ENCODE measurements around the gene LRCH4. TPM values are rescaled to one million over a fixed set of nuclear protein-coding genes. Genes with fewer than 3 reads are reported as not detected.

Gene LRCH4
- total and polyA plus RNA-seq, 2 of the 8 experiments (the other 6 are each of a cell fraction or from before 2014, with no cell fraction given) = 15.5 to 36.6 TPM

GRCh38 chr7:100621554-100621953, 35.6 kb upstream of the LRCH4 start:
- Histone ChIP-seq H2AK5ac (ENCODE audit: low read depth, low read length) (no peak overlapping the region), H3K79me2 (ENCODE audit: control insufficient read depth in 1 of 2, insufficient read depth in 2 of 2, low read length in 2 of 2) (no peaks in the 10 kb centered on the region), H3K27ac (ENCODE audit: low read depth, low read length) (no peak overlapping the region), H3K79me1 (ENCODE audit: low read depth, low read length) (no peaks in the 10 kb centered on the region), H3K4me1 (replicated peaks in 1 of 4; ENCODE audit: control insufficient read depth in 3 of 4, insufficient read depth in 4 of 4, low read length in 3 of 4) (peaks cover 0 to 5% (median 0%) of the 10 kb centered on the region in 4 experiments; a peak in 1 of 7 replicates), H4K91ac (replicated peaks; ENCODE audit: insufficient read length, low read length) (no peak overlapping the region), H2BK120ac (replicated peaks; ENCODE audit: low read depth, low read length) (no peak overlapping the region), H3K4ac (replicated peaks; ENCODE audit: insufficient read length, low read depth, low read length) (no peak overlapping the region), H3K36me3 (ENCODE audit: control insufficient read depth in 2 of 4, insufficient read depth in 4 of 4, low read length in 3 of 4) (no peaks in the 10 kb centered on the region), H3K14ac (ENCODE audit: insufficient read length) (no peak overlapping the region), H3K23me2 (ENCODE audit: low read depth, low read length) (no peaks in the 10 kb centered on the region; the same call in 1 of the 2 replicates), H3K56ac (replicated peaks; ENCODE audit: insufficient read length, low read depth, low read length) (no peak overlapping the region), H2BK15ac (ENCODE audit: low read length) (no peak overlapping the region), H2BK20ac (ENCODE audit: low read length) (no peak overlapping the region), H4K5ac (ENCODE audit: insufficient read length, low read depth, low read length) (no peak overlapping the region), H2BK12ac (ENCODE audit: low read depth, low read length) (no peak overlapping the region), H3K4me3 (ENCODE audit: extremely low read depth in 1 of 4, insufficient read depth in 2 of 4, low read depth in 3 of 4, low read length in 4 of 4) (no peak overlapping the region), H2BK5ac (ENCODE audit: low read depth, low read length) (no peak overlapping the region), H4K20me1 (replicated peaks in 1 of 2; ENCODE audit: control insufficient read depth in 1 of 2, insufficient read depth in 2 of 2, low read length in 2 of 2) (no peaks in the 10 kb centered on the region), H3K18ac (ENCODE audit: extremely low read depth, low read length) (no peak overlapping the region), H3K9ac (replicated peaks in 1 of 4; ENCODE audit: extremely low read depth in 1 of 4, low read depth in 3 of 4, low read length in 3 of 4) (no peak overlapping the region), H2AFZ (ENCODE audit: low read length) (no peak overlapping the region), H4K8ac (ENCODE audit: extremely low read depth, insufficient read depth, low read length) (no peak overlapping the region), H3K23ac (ENCODE audit: insufficient read length) (no peak overlapping the region), H3K4me2 (ENCODE audit: insufficient read depth in 1 of 2, low read depth in 2 of 2, low read length in 2 of 2) (no peak overlapping the region), H3K27me3 (replicated peaks in 1 of 4; ENCODE audit: control insufficient read depth in 3 of 4, extremely low read depth in 1 of 4, insufficient read depth in 3 of 4, low read length in 3 of 4) (peaks cover 0 to 5% (median 2%) of the 10 kb centered on the region in 4 experiments; a peak in 3 of 7 replicates), H3K9me3 (ENCODE audit: insufficient read depth in 2 of 2, low read depth in 1 of 2, low read length in 1 of 2) (no peaks in the 10 kb centered on the region)
- CTCF ChIA-PET (ENCODE audit: partially characterized antibody) = interaction anchor here (0.7 to 3.3 kb wide), 5 partner anchors 12 to 153 kb away, joined by 3 to 20 read pairs (median 6); partner anchors contain the start of genes FBXO24 and POP7
- no peak for FAIRE-seq
- 86% methylated on average over 8 of the region's 8 CpGs; no CpG with 5 or more reads in 1 of the 2 experiments for WGBS, 2 experiments (ENCODE audit: extremely low coverage in 1 of 2, insufficient coverage in 1 of 2, insufficient read length in 1 of 2, insufficient replicate concordance in 2 of 2, low coverage in 1 of 2, low lambda C conversion rate in 2 of 2, missing lambda C conversion rate in 1 of 2)
- POLR2A ChIA-PET (ENCODE audit: partially characterized antibody) = interaction anchor here (2.2 kb wide), 1 partner anchor 8 kb away, joined by 9 read pairs; no protein-coding TSS in a partner anchor
- DNase-seq (ENCODE audit: low read depth in 1 of 2, low spot score in 2 of 2) = no peak
- TF ChIP-seq GTF2F1 (IDR thresholded peaks at IDR 0.05; ENCODE audit: borderline replicate concordance, low read depth, low read length) (no peak), ASH2L (IDR thresholded peaks at IDR 0.05; ENCODE audit: low read length) (no peak), PHF8 (conservative IDR thresholded peaks at IDR 0.05; ENCODE audit: low read depth, low read length) (no peak), HDAC6 (IDR thresholded peaks at IDR 0.05; ENCODE audit: low read depth, low read length) (no peak), CTBP2 (IDR thresholded peaks at IDR 0.05; ENCODE audit: borderline replicate concordance, insufficient read depth, insufficient read length, low read length) (no peak), FOSL1 (IDR thresholded peaks at IDR 0.05; ENCODE audit: insufficient read depth, low read depth, low read length) (no peak), CBX8 (IDR thresholded peaks at IDR 0.05; ENCODE audit: borderline replicate concordance, low read depth, low read length) (no peak), TAF7 (optimal IDR thresholded peaks at IDR 0.05; ENCODE audit: borderline replicate concordance, low read depth, low read length) (no peak)

All from H1 (cell line).